NCI-H128 (cell line): ENCODE data around the gene ERC1.

Experiments used
- DNase-seq: peaks from one replicate; lab custom pipeline; 2025; ENCODE audit not compliant: unreplicated experiment; lab: John Stamatoyannopoulos, UW

ERC1 gene

DNA sequence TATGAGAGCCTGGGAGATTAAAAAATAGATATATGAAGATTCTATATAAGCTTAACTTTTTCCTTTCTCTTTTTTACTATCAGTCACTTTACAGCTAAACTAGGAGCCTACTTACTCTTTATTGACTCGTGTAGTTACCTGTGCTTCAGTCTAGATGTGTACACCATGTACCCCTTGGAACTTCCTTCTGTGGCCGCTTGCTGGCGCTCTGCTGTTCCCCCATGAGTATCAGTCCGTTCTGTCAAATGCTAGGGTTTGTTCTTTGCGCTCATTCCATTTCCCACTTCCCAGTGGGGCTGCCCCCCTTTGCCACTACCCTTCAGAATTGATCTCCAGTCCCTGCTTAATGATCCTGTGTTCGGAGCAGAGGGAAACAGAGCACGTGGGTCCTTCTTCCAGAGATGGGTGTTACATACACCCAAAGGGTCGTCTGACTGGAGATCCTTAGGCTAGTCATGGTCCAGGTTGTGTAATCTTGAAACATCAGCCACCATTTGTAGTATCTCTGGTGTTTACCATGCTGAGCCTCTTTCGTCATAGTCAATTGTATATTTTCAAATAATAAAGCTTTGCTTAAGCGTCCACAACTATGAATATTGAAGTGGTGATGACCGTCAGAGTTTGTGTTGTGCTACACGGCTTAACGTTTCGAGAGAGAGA lies 443.4 kb downstream of the ERC1 start:
- DNase-seq = no peak

DNA sequence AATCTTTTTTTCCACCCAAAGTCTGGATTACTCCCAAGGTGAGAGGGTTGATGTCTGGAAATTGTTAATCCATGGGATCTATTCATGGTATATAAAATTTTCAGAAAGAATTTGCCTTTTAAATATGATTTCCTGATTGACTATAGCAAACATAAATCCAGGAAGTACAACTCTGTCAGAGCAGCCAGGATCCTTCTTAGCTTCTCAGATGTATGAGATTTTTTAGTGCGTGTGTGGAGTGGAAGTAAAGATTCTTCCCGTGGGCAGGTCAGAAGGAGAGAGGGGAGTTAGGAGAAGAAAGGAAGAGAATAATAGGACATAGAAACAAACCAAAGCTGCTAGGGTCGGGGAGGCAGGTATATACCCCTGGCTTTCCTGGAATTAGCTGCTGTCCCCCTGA lies 444.0 kb downstream of the ERC1 start:
- DNase-seq = no peak

DNA sequence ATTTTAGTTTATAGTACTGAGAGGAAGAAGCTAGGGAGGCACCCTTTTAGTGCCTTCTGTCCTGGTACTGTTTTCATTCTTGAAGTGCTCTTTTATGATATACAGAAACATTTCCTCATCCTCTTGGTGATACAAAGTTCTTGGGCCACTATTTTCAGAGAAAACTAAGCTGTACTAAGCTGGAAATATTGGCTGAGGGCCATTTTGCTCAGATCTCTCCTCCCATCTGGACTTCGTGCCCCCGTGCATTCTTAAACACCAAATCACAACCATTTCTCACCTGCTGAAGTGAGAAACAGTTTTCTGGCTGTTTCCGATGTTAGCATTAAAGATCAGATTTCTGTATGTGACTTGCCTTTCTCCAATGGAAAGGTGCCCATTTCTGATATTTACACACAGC lies 444.4 kb downstream of the ERC1 start:
- no peak for DNase-seq

DNA sequence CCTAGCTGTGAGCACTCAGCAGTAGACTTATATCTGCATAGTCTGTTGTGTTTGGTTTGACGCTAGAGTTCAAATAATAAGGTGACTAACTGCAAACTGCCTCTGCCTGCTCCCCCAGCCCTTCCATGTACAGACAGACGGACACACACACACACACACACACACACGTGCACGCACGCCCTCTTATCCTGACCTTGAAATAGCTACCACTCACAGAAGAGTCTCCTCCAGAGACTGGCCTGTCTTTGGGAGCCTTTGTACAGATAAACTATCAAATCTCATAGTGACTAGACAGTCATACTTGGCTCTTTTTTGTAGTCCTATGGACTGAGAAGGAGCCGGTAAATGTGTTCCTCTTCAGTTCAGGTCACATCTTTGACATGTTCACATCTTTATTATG lies 445.0 kb downstream of the ERC1 start:
- DNase-seq = no peak

DNA sequence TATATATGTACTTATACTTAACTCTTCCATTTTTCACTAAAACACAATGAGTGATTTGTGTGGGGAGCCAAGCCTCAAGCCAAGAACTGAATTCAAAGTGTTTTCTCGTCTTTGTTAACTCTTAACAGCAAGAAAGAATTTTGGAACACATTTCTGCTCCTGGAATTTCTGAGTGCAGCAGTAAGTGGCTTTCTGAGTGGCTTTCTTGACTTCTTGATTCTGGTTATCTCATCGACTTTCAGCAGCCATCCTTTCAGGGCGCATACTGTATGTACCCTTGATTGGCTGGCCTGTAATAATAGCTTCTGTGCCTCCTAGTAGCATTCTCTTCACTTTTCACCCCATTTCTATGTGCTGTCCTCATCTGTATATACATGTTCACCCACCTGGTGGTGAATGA lies 446.0 kb downstream of the ERC1 start:
- no peak for DNase-seq

DNA sequence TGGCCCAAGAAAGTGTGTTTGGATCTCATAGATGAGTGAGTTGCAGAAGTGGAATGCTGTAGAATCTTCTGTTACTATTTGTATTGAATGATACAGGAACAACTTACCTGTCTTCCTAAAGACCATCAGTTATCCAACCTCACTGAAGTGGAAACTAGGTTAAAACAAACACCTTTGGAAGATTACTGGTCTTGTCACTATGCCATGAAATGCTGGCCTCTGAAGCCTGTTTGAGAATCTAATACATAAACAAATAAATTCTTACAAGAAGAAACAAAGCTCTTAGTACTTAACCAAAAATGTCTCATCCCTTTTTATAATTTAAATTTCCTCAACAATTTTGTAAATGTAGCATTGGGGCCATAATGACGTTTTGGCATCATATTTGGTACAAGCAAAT lies 448.2 kb downstream of the ERC1 start:
- DNase-seq = no peak

DNA sequence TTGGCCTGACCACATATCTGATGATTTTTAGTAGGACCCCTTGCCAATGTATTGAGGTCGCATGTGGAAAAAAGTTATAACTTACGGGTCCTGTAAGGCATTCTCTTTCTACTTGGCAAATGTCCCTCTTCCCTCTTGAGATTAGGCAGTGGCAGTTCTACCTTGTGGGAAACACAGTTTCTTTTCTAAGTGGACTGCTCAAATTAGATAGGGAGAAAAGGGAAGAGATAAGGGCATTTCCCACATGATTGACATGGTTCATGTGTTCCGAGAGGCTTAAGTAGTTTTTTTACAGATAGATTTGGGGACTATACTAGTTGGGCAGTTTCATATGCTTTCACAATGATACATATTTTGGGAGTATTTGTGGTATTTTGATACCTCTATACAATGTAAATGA lies 448.7 kb downstream of the ERC1 start:
- DNase-seq = no peak

DNA sequence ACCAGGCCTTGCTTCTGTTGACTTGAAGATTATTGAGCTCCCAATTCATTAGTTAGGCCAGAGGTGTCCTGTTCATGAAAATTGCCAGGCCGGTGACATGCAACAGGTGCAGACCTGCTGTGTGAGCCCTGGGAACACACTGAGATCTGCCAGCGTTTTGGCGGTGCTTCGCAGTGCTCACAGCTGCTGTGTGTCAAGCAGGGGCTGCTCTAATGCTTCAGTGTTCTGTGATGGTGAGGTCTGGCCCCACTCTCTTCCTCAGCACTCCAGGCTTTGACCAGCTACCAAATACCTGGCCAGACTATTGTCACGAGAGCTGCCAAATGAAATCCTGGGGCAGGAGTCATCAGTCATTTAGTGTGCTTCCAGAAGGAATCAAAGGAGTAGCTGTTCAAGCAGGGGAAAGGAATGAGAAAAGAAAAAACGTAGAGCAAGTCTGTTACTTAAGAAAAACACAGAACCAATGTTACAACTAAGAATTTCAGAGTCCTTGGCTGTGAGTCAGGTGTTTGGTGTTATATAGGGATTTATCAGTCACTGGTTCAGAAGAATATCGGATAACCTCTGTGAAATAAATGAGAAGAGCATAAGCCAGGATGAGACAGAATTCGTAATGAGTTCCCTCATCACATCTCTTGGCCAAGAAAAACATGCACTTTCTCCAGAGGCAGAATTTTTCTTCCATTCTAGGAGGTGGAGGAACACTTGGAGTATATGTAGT lies 452.6 kb downstream of the ERC1 start:
- no peak for DNase-seq

DNA sequence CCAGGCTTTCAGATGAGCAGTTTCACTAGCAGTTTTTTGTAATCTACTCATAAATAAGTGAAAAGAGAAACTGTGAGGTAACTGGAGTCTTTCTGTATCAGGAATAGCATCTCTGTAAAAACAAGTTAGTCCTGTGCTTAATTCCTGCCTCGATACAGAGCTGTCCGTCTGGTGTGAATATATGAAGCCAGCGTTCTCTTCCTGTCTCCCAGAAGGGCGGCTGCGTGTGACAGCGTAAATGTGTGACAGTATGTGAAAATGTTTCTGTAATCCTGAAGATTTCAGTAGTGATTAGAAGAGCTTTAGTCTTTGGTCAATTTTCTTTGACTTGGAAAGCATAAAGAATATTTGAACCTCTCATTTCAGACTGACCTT lies 453.1 kb downstream of the ERC1 start:
- no peak for DNase-seq

DNA sequence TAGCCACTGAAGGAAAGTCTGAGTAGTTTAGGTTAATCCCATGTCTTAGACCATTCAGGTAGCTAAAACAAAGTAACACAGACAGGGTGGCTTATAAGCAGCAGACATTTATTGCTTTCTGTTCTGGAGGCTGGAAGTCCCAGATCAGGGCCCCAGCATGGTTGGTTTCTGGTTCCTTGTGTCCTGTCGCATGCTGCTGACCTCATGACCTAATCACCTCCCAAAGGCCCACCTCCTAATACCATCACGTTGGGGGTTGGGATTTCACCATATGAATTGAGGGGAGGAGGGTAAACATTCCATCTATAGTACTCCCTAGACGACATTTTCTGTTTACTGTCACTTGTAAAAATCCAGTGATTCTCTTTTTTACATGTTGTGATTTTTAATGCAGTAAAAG lies 454.8 kb downstream of the ERC1 start:
- no peak for DNase-seq

DNA sequence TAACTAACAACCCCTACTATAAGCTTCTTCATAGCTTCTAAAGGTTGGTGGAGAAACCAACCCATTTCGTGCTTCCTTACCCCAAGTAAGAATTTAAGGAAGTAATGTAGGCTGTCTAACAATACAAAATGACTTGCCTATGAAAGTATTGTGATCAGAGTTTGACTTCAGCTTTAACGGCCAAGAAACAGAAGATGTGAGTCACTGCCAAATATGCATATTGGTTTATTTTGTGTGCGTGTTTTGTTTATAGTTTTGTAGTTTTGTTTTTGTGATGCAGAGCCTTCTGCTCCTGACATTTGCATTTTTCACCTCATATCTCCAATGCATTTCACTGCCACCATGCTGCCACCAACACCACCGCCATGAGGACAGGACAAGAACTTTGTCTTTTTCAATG lies 457.3 kb downstream of the ERC1 start:
- no peak for DNase-seq

DNA sequence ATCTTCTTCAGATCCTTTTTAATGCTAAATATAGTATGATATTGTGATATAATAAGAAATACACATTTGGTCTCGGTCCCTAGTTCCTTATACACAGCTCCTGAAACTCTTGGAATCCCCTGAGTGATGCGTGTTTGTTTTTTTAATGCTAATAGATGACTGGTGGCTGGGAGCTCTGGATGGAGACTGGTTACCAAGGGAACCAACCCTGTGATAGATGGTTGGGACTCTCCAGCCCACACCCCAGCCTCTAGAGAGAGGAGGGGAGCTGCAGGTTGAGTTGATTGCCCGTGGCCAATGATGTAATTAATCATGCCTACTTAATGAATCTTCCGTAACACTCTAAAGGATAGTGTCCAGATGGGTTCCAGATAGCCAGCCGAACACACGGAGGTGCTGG lies 462.8 kb downstream of the ERC1 start:
- DNase-seq = no peak

DNA sequence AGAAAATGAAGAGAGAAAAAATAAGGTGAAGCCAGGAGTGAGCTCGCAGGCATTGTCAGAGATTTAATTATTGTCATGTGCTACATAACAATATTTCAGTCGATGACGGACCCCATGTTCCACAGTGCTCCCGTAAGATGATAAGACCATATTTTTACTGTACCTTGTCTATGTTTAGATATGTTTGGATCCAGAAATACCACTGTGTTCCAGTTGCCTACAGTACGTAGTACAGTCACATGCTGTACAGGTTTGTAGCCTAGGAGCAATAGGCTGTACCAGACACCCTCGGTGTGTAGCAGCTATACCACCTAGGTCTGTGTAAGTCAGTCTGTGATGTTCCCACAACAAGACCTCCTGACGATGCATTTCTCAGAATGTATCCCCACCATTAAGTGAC lies 465.9 kb downstream of the ERC1 start:
- no peak for DNase-seq

DNA sequence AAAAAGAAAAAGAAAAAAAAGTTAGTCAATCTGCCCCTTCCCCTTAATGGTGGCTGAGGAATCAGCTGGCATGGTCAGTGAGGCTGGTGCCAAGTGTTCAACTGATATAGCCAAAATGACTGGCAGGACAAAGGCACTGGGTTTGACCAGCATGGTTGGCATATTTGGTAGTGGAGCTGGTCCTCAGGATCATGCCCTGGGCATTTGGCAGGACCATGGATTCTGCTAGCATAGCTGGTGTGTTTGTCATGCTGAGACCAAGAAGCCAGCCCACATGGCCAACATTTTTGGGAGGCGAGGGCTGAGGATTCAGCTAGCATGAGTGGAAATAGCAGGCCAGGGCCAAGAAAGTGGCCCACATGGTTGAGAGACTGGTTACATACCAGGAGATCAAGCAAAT lies 466.9 kb downstream of the ERC1 start:
- no peak for DNase-seq

DNA sequence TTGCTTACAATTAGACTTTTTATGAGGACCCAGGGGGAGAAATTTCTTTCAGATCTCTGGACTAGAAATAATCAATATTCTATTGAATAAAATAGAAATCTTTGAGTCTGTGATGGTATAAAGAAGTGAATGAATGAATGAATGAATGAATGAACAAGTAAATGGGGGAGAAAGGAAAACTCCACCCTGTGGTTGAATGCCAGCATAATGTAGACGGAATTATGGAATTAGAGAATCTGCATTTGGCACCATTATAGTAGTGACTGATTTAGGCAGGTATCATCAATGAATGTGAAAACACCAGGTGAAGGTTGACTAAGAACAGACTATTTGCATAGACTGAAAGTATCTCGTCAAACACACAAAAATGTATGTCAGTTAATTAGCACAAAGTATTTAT lies 468.3 kb downstream of the ERC1 start:
- DNase-seq = no peak

DNA sequence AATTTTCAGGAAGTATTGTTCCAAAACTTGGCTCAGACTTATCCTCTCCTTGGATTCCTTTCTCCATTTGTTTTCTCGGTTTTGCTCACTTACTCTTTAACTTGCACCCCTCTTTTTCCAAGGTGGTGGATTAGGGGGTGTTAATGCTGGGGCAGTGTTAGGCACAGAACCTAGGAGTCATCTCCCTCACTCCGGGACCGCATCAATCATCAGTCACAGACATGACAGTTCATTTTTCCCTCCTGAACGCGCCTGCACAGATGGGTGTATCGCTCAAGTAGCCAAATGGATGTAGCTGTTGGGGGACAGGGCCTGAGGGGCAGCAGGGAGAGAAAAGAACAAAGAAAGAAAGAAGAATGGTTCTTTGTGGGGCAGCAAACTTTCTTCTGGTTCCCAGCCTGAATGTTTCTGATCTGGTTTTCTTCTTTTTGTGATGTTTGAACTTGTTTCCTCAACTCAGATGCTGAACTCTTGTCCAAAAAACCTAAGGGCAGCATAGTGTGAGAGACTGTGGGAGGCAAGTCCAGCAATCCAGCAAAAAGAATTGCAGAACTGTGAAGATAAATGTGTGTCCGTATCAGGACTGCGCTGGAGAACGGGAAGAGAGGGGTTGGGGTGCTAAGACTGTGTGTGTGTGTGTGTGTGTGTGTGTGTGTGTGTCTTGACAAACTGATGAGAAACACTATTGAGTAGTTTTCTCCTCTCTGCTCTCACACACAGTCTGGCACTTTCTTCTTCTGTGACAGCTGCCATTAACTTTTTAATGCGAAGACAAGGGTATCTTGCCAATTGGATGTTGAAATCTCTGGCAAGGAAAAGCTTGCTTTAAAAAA lies 472.3 kb downstream of the ERC1 start:
- no peak for DNase-seq

DNA sequence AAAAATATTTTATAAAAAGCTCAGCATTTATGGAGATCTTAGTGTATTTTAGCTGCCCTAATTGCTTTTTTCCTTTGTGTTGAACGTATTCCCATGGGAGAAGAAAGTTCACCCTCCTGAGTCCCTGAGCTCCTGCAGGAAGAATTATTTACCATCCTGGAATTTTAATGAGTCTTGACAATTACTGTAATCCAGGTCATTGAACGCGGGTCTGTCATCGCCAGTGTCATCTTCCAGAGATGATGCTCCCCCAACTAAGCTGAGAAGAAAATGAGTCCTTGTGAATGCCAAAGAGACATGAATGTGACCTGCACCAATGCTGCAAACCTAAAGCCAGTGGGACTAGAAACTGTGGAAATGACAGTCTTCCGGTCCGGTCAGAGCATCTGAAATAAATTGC lies 473.9 kb downstream of the ERC1 start:
- no peak for DNase-seq

DNA sequence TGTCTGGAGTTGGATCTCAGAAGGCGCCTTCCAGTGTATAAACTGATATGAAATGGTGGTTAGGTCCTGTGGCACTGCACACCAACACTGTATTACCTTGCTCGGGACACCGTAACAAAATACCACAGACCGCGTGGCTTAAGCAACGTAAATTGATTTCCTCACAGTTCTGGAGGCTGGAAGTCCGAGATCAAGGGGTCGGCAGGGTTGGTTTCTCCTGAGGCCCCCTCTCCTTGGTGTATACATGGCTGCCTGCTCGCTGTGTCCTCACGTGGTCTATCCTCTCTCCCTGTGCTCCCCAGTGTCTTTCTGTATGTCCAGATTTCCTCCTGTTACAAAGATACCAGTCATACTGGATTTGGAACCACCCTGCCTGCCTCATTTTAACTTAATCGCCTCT lies 475.0 kb downstream of the ERC1 start:
- DNase-seq = no peak

DNA sequence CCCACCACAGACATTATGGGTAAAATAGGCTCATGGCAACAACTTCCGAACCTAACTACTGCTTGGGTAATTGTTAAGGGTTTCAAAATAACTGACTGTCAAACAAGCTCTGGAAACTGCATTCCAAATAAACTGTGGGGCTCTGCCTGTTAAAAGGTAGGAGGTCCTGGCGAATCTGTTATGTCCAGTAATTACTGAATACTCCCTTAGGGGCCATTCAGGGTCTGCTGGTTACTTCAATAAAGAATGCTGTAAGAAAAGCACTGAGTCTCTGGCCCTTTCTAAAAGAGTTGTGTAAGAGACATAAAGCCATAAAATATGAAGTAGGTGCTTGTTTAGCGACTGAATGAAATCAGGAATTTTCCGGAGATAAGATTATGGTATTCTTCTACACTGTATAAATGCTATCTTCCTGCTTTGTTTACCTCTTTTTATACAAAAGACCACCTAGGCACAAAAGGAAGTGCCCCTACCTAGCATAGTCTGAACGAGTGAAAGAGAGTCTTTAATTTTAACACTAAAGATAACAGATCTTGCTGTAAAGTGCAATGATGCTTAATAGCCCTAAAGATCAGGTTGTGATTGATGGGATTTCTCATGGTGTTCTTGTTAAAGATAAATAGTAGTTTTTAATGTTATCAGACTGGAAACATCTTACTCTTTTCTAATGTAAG lies 475.6 kb downstream of the ERC1 start:
- DNase-seq = no peak

DNA sequence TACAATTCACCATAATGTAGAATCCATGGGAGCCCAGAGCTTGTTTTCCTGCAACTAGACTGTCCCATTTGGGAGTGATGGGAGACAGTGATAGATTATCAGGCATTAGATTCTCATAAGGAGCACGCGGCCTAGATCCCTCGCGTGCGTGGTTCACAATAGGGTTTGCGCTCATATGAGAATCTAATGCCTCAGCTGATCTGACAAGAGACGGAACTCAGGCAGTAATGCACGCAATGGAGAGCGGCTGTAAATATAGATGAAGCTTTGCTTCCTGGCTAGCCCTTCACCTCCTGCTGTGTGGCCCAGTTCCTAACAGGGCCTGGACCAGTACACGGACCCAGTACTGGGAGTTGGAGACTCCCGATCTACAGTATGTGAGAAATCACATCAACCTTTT lies 476.7 kb downstream of the ERC1 start:
- DNase-seq = no peak

DNA sequence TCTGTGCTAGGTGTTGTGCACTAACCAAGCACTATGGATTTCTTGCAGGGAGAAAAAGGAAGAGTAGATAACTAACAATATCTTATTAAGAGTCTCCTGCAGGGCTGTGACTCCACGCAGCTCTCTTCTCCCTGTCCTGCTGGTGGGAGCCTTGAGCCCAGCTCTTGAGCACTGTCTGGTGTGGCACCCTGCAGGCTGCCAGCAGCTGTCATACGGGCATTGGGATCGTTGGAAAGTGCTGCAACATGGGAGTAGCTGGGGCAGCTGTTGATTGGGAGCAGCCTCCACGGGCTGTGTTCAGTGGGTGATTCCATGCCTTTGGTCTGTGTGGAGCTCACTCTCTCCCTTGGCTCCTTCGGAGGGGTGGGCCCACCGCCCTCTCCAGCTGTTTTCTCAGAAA lies 478.0 kb downstream of the ERC1 start:
- DNase-seq = no peak

DNA sequence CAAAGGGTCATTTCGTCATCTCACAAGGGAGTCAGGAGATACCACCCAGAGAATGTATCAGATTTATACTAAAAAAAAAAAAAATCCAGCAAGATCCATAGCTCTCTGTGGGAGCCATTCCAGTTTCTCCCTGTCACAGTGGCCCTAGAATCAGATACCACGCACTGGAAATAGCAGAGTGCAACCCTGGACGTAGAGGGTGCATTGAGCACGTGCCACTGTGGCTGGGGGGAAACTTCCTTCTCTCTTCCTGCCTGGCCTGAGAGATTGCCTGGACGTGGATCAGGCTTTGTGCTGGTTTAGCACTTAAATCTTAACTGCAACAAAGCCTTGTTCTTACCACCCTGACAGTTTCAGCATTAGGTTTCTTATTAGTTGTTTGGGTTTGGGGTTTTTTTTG lies 479.0 kb downstream of the ERC1 start:
- DNase-seq = no peak
